Measurements from ENCODE around the gene GPX7. TPM values are rescaled to one million over a fixed set of nuclear protein-coding genes. Genes with fewer than 3 reads are reported as not detected.

GPX7 gene
- polyA plus RNA-seq, 1 donor from 2014 or later: 1.3 TPM

GRCh38 chr1:52588535-52588934 is 13.6 kb upstream of the GPX7 start:
- no peaks in the 10 kb centered on the region for H3K9me3 ChIP-seq (ENCODE audit: low read length)
- no peaks in the 10 kb centered on the region for H4K20me1 ChIP-seq (ENCODE audit: insufficient read depth)
- H3K27ac ChIP-seq (ENCODE audit: low read length): no peak overlapping the region
- TF ChIP-seq MXI1 (conservative IDR thresholded peaks at IDR 0.05; ENCODE audit: poor library complexity, severe bottlenecking) (no peak), EP300 (conservative IDR thresholded peaks at IDR 0.05; ENCODE audit: poor library complexity, severe bottlenecking) (no peak), REST (IDR thresholded peaks at IDR 0.05; ENCODE audit: borderline replicate concordance) (no peak), EZH2 (IDR thresholded peaks at IDR 0.05; ENCODE audit: borderline replicate concordance, insufficient read depth, low read length, poor library complexity, severe bottlenecking) (no peak), RAD21 (conservative IDR thresholded peaks at IDR 0.05) (no peak), POLR2AphosphoS5 (IDR thresholded peaks at IDR 0.05) (no peak), SMC3 (conservative IDR thresholded peaks at IDR 0.05; ENCODE audit: poor library complexity) (no peak), CTCF (IDR thresholded peaks at IDR 0.05; ENCODE audit: poor library complexity, severe bottlenecking) (no peak), TAF1 (IDR thresholded peaks at IDR 0.05; ENCODE audit: low read depth) (no peak)
- H3K9me2 ChIP-seq (ENCODE audit: insufficient read depth, low read length): no peaks in the 10 kb centered on the region
- H3K4me3 ChIP-seq (ENCODE audit: low read length): no peak overlapping the region
- H3K36me3 ChIP-seq (ENCODE audit: insufficient read depth, low read length): no peaks in the 10 kb centered on the region
- H3K9ac ChIP-seq (ENCODE audit: low read length): no peak overlapping the region
- no peak overlapping the region for H2AFZ ChIP-seq (ENCODE audit: low read depth, low read length)
- peaks cover 3% of the 10 kb centered on the region for H3F3A ChIP-seq (ENCODE audit: insufficient read depth, low read length, poor library complexity, severe bottlenecking)
- H3K27me3 ChIP-seq (ENCODE audit: insufficient read depth, low read depth, low read length): no peaks in the 10 kb centered on the region
- no peak overlapping the region for H3K4me2 ChIP-seq (ENCODE audit: low read length)
- no peaks in the 10 kb centered on the region for H3K79me2 ChIP-seq (replicated peaks; ENCODE audit: insufficient read depth, low read length)

GRCh38 chr1:52590266-52590665 is 11.9 kb upstream of the GPX7 start:
- H3F3A ChIP-seq (ENCODE audit: insufficient read depth, low read length, poor library complexity, severe bottlenecking): peaks cover 3% of the 10 kb centered on the region
- no peaks in the 10 kb centered on the region for H3K9me3 ChIP-seq (ENCODE audit: low read length)
- TF ChIP-seq EP300 (conservative IDR thresholded peaks at IDR 0.05; ENCODE audit: poor library complexity, severe bottlenecking) (peak; percentile 41), MXI1 (conservative IDR thresholded peaks at IDR 0.05; ENCODE audit: poor library complexity, severe bottlenecking) (no peak), TAF1 (IDR thresholded peaks at IDR 0.05; ENCODE audit: low read depth) (no peak), EZH2 (IDR thresholded peaks at IDR 0.05; ENCODE audit: borderline replicate concordance, insufficient read depth, low read length, poor library complexity, severe bottlenecking) (no peak), REST (IDR thresholded peaks at IDR 0.05; ENCODE audit: borderline replicate concordance) (peak; percentile 11), POLR2AphosphoS5 (IDR thresholded peaks at IDR 0.05) (no peak), SMC3 (conservative IDR thresholded peaks at IDR 0.05; ENCODE audit: poor library complexity) (peak; percentile 18), CTCF (IDR thresholded peaks at IDR 0.05; ENCODE audit: poor library complexity, severe bottlenecking) (no peak), RAD21 (conservative IDR thresholded peaks at IDR 0.05) (no peak)
- no peak overlapping the region for H2AFZ ChIP-seq (ENCODE audit: low read depth, low read length)
- H3K27me3 ChIP-seq (ENCODE audit: insufficient read depth, low read depth, low read length): no peaks in the 10 kb centered on the region
- H3K4me2 ChIP-seq (ENCODE audit: low read length): no peak overlapping the region
- H3K27ac ChIP-seq (ENCODE audit: low read length): peak overlapping the region; percentile 59
- H3K4me3 ChIP-seq (ENCODE audit: low read length): peak overlapping the region; percentile 3
- H3K36me3 ChIP-seq (ENCODE audit: insufficient read depth, low read length): no peaks in the 10 kb centered on the region
- peak overlapping the region; percentile 6 for H3K9ac ChIP-seq (ENCODE audit: low read length)
- H4K20me1 ChIP-seq (ENCODE audit: insufficient read depth): no peaks in the 10 kb centered on the region
- H3K79me2 ChIP-seq (replicated peaks; ENCODE audit: insufficient read depth, low read length): no peaks in the 10 kb centered on the region
- no peaks in the 10 kb centered on the region for H3K9me2 ChIP-seq (ENCODE audit: insufficient read depth, low read length)

Data from neural cell (in vitro differentiated cells).